Progenitor cell of endocrine pancreas (in vitro differentiated cells): ENCODE measurements around the gene FGD3. TPM values are rescaled to one million over a fixed set of nuclear protein-coding genes. Genes with fewer than 3 reads are reported as not detected.

Source experiments
- DNase-seq: peaks from one replicate; pipeline ENCODE4 v3.0.0; 2021; ENCODE audit warnings: low spot score; ENCODE audit not compliant: unreplicated experiment
- H3K27ac Mint-ChIP-seq: 2 replicates; pipeline ENCODE4 v1.8.0; 2021; ENCODE audit warnings: mild to moderate bottlenecking, moderate library complexity, mixed read lengths
- H3K27me3 Mint-ChIP-seq: 2 replicates; pipeline ENCODE4 v1.8.0; 2021; ENCODE audit warnings: mixed read lengths
- H3K36me3 Mint-ChIP-seq: 2 replicates; pipeline ENCODE4 v1.8.0; 2022; ENCODE audit warnings: mixed read lengths; ENCODE audit not compliant: insufficient read depth
- H3K4me1 Mint-ChIP-seq: 2 replicates; pipeline ENCODE4 v1.8.0; 2021; ENCODE audit warnings: low read depth, mixed read lengths
- H3K4me3 Mint-ChIP-seq: 2 replicates; pipeline ENCODE4 v1.8.0; 2021; ENCODE audit warnings: low read depth, mild to moderate bottlenecking, moderate library complexity, mixed read lengths
- H3K9me3 Mint-ChIP-seq: 2 replicates; pipeline ENCODE4 v1.8.0; 2021; ENCODE audit warnings: low read depth, mixed read lengths
- CTCF ChIP-seq: fragments of 200-600 bp; sonication (generic); IDR thresholded peaks from one replicate; pipeline ENCODE4 v1.5.0; 2021; ENCODE audit warnings: antibody characterized with exemption, mild to moderate bottlenecking; ENCODE audit not compliant: unreplicated experiment
- total RNA-seq: library from RNA; stranded (reverse); gene quantifications from 2 replicates; pipeline ENCODE4 v1.2.1, GENCODE V29; 2021

FGD3 gene
- total RNA-seq, 1 donor from 2014 or later, result 9.6 TPM

DNA sequence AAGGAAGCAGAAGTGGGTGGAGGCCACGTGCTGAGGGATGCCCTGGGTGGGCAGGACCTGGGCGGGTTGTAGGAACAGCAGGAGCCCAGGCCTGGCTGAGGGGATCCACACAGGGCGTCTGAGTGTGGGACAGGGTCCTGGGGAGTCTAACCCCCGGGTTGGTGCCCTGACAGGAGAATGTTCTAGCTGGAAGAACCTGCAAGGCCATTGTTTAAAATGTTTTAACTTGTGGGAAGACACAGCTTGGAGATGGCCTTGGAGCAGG is 77.3 kb downstream of the FGD3 start:
- no peak for DNase-seq
- Mint-ChIP-seq H3K9me3 (no peaks in the 10 kb centered on the region), H3K4me1 (no peaks in the 10 kb centered on the region), H3K27me3 (no peaks in the 10 kb centered on the region), H3K27ac (no peak overlapping the region), H3K4me3 (no peak overlapping the region), H3K36me3 (no peaks in the 10 kb centered on the region)
- TF ChIP-seq CTCF, result no peak

DNA sequence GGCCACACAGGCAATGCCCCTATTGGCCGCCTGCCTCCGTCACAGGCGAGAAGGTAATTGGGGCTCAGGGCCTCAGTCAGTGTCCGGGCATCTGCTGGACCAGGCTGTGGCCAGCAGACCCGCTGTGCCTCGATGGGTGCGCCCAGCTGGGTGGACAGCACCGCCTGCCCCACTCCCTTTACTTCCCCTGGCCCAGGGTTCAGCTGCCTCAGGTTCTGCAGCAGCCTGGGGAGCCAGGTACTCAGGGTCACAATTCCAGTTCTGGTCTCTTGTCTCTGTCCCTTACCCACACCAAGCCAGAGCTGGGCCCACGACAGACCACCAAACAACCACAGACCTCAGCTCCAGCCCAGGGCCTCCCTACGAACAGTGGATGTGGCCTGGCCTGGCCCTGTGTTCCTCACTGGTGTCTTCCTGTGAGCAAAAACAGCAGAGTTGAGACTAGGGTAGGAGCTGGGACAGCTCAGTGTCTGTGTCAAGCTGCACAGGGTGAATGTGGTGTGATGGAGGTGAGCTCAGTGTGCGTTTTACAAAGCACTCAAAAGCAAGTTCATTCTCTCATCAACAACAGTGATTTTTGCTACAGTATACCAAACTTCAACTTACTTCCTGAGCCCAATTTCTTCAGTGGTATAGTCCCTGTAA is 77.8 kb downstream of the FGD3 start:
- Mint-ChIP-seq H3K27ac (no peak overlapping the region), H3K36me3 (no peaks in the 10 kb centered on the region), H3K4me1 (no peaks in the 10 kb centered on the region), H3K4me3 (no peak overlapping the region), H3K27me3 (no peaks in the 10 kb centered on the region), H3K9me3 (no peaks in the 10 kb centered on the region)
- no peak for DNase-seq
- no peak for TF ChIP-seq CTCF

DNA sequence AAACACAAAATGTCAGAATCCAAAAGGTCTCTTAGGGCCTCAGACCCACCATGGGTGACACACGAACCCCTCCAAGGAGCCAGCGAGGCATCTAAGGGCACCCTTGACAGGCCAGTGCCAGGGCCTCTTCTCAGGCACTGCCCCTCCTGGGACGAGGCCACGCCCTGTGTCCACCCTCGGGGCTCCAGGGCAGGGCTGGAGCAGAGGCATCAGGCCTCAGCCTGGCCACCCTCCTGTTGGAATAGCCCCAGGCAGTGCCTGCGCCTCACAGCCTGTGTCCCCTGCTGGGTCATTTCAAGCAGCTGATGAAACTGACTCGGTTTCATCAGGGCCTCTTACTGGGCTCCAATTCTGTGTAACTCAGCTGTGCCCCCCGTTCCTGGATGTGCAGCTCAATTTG is 78.4 kb downstream of the FGD3 start:
- no peaks in the 10 kb centered on the region for H3K36me3 Mint-ChIP-seq
- H3K27me3 Mint-ChIP-seq, result peaks cover under 1% of the 10 kb centered on the region
- H3K9me3 Mint-ChIP-seq, result no peaks in the 10 kb centered on the region
- no peak for DNase-seq
- H3K4me3 Mint-ChIP-seq, result no peak overlapping the region
- H3K4me1 Mint-ChIP-seq, result no peaks in the 10 kb centered on the region
- TF ChIP-seq CTCF, result no peak
- H3K27ac Mint-ChIP-seq, result no peak overlapping the region

DNA sequence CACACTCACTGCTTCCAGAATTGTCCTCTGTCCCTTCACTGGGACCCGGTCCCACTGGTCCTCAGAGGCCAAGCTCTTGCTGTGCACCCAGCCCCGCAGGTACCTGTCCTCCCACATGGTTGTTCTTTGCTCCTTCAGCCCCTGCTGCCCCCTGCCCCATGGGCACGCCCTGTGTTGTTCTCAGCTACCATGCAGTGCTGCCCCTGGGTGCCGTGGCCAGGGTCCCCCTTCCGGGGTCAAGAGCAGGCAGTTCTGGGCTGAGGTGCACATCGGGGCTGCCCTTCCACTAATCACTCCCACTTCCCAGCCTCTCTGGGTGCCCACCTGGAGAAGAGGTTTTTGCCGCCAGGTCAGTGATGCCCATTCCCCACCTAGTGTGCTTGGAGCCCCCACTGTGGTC is 79.3 kb downstream of the FGD3 start:
- no peaks in the 10 kb centered on the region for H3K9me3 Mint-ChIP-seq
- H3K4me3 Mint-ChIP-seq, result no peak overlapping the region
- H3K4me1 Mint-ChIP-seq, result no peaks in the 10 kb centered on the region
- no peak for TF ChIP-seq CTCF
- H3K27me3 Mint-ChIP-seq, result peaks cover 3% of the 10 kb centered on the region
- peaks cover 1% of the 10 kb centered on the region for H3K36me3 Mint-ChIP-seq
- H3K27ac Mint-ChIP-seq, result no peak overlapping the region
- no peak for DNase-seq

GRCh38 chr9:93027750-93028149 is 80.4 kb downstream of the FGD3 start:
- H3K36me3 Mint-ChIP-seq, result peaks cover 1% of the 10 kb centered on the region
- no peak for DNase-seq
- H3K9me3 Mint-ChIP-seq, result no peaks in the 10 kb centered on the region
- H3K27ac Mint-ChIP-seq, result no peak overlapping the region
- H3K4me1 Mint-ChIP-seq, result no peaks in the 10 kb centered on the region
- no peak for TF ChIP-seq CTCF
- no peak overlapping the region for H3K4me3 Mint-ChIP-seq
- H3K27me3 Mint-ChIP-seq, result peaks cover 3% of the 10 kb centered on the region
